D341Med (cell line): ENCODE data around the gene B3GNT4.
A peak's percentile ranks its signal among the peaks of the same experiment; 100 is the strongest.
"Not testable (repeated sequence)": the region's sequence is repeated elsewhere in the genome, so short reads cannot be mapped to it uniquely, and the experiment has no call there.

Source experiments
- DNase-seq: peaks from one replicate; pipeline ENCODE4 v3.0.0; 2012; ENCODE audit warnings: low spot score

The B3GNT4 gene

GRCh38 chr12:122216445-122216844, 12.9 kb downstream of the B3GNT4 start:
- no peak for DNase-seq

GRCh38 chr12:122225683-122226365, 22.3 kb downstream of the B3GNT4 start, which contains the start of gene DIABLO:
Gene DIABLO (minus strand): TSS chr12:122226052. CDS start chr12:122226014, 38 bp downstream.
- DNase-seq = peak; percentile 99

- DNase-seq = peak; percentile 65
Observed at GRCh38 chr12:122226366-122227125, 23.0 kb downstream of the B3GNT4 start.

DNA sequence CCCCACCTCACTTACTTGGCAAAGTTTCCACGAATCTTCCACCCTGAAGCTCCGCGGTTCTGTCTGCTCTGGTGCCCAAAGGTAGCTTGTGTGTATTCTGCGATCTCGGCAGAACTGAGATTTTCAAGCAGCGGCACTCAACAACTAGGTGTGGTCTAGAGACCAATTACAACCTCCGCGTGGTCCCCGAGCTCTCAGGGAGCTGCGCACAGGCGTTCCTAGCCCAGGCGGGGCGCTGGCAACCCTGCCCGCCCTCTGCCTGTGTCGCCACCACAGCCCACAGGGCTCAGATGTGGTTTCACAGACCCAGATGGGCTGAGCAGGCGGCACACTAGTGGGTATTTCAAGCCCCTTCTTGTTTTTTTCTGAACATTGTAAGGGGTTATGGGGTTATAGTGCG, 23.8 kb downstream of the B3GNT4 start:
- no peak for DNase-seq

DNA sequence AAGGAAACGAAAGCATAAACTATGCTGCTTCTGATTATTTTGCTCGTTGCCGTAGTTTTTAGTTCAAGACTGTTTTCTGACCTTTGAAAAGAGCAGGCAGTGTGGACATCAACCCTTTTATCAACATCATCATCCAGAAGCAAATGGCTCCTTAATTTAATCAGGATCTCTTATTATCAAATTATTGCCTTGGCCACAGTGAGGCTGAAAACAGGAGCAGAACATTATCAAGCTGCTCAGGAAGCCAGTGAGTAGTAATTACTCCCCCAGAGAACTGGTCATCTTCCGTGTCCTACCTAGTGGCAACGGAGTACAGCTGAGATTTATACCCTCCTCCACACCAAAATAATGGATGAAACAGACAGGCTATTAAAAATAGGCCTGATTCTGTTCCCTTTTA, 24.6 kb downstream of the B3GNT4 start:
- no peak for DNase-seq

GRCh38 chr12:122230798-122231197, 27.3 kb downstream of the B3GNT4 start:
- no peak for DNase-seq

- DNase-seq = no peak
Observed at GRCh38 chr12:122232691-122233090, 29.2 kb downstream of the B3GNT4 start.

DNA sequence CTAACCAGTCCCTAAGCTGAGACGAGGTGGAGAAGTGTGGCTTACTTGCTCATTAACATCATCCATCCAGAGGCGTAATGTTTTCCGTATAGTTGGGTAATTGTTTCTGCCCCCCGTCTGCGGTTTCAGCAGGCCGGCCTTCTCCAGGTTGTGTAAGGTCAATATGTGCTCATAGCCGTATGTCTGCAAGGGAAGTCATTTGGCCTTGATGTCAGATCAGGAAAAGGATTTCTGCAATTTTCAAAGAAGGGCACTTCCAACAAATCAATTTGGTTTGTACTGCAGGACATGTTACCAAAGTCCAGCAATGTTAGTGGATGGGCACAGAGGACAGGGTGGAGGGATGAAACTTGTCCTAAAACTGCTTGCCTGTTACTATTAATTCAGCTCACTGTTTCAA, 32.2 kb downstream of the B3GNT4 start:
- no peak for DNase-seq

DNA sequence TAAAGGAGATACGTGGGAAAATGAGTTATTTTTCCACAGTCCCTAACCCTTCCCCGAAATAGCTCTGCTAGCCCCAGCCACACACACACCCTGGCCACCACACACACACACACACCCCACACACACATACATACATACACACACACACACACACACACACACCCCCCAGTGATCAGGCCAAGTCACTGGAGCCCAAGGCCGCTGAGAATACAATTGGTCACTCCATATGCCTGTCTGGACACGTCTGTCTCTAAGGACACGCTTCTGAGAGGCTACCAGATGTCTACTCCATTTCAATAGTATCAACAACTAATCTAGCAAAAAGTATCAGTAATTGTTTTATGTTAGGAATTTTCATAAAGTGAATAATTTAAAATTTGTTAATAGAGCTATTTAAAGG, 35.4 kb downstream of the B3GNT4 start:
- DNase-seq = no peak

GRCh38 chr12:122243965-122244364, 40.5 kb downstream of the B3GNT4 start:
- no peak for DNase-seq

DNA sequence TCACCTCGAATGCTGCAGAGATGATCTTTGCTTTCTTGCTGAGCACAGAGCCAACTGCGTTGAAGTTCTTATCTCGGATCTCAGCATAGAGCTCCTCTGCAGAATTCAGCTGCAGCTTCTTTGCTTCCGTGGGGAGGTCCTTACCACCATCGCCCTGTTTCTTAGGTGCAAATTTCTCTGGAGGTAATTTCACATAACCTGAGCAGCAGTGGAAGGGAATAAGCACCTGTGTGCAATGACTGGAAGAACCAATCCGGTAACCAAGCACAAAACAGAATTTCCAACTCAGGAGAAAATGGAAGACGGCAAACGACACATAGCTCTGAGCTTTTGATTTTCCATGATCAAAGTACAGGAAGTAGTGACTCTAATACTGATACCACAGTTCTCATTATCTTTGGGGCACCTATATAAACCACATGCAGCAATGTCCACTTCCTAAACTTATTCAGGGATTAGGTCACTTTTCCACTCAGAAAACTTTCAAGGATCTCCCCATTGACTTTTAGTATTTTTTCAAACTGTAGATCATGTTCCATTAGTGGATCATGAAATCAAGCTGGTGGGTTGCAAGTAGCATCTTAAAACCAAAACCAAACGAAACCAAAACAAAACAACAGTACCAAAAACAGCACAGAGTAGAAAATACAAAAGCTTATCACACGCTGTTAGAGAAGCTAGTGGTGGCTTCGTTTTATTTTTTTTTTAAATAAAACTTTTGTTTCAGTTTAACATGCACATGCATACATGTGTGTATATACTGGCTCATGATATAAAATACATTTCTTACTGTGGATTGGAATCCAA, 41.3 kb downstream of the B3GNT4 start:
- no peak for DNase-seq

GRCh38 chr12:122245553-122245952, 42.0 kb downstream of the B3GNT4 start:
- DNase-seq = no peak

- no peak for DNase-seq
Observed at GRCh38 chr12:122250047-122250446, 46.5 kb downstream of the B3GNT4 start.

GRCh38 chr12:122250536-122250935, 47.0 kb downstream of the B3GNT4 start:
- DNase-seq = no peak

GRCh38 chr12:122258462-122258861, 55.0 kb downstream of the B3GNT4 start:
- not testable (repeated sequence) for DNase-seq
